HG02610 (cell line): ENCODE data around the gene OS9.

ENCODE experiments used
- ATAC-seq: cut with Tn5 transposase; IDR thresholded peaks from one replicate; pipeline ENCODE4 v1.9.1; 2021; ENCODE audit warnings: mild to moderate bottlenecking, moderate library complexity; ENCODE audit not compliant: unreplicated experiment

OS9 gene

DNA sequence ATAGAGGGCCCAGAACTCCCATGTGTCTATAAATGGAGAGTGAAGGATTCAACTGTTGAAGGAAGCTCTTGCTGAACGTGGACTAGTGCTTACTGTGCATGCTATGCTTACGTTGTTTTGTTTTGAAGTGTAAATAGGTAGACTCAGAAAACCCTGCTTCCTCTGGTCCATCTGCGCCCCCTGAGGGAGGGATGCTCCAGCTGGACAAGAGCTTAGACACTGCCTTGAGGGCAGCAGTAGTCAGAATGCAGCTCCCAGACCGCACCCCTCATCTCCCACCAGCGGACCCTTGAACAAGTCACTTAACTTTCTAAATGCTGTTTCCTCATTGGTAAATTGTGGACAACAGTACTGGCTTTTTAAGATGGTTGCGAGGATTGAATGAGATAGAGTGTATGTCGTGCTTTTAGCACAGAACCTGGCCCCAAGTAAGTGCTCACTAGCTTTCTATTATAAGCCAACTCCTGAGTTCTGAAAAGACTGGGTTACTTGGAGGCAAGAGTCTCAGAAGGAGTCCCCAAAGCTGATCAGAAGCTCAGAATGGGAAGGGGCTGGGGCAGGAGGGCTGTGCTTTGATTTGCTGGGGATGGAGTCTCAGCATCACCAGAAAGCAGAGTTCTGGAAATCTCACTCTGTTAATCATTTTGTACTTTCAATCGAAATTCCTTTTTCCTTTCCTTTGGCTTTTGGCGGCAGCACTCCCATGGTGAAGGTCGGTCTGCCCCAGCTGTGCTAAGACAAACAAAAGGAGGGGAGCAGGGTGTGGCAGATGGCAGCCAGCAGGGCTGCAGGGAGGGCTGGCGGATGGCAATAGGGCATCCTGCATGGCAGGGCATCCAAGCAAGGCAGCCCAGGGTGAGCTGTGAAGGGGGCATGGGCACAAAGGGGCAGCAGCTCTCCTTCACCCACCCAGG lies 29.0 kb downstream of the OS9 start:
- no peak for ATAC-seq

DNA sequence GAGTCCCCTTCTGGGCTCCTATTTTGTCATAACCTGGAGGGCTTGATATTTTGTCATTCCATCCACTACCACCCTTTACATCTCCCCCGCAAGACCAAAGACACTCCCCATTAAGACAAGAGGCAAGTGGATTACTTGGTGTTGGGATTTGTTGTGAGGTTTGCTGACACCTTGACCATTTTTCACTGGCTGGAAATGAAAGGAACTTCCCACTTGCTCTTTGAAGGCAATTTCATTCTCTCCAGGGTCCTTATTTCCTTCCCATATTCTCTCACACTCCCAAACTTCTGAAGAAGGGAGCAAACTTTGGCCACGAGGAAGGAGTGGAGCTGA lies 29.7 kb downstream of the OS9 start:
- no peak for ATAC-seq

GRCh38 chr12:57724003-57724935 lies 30.3 kb downstream of the OS9 start:
- ATAC-seq = no peak

DNA sequence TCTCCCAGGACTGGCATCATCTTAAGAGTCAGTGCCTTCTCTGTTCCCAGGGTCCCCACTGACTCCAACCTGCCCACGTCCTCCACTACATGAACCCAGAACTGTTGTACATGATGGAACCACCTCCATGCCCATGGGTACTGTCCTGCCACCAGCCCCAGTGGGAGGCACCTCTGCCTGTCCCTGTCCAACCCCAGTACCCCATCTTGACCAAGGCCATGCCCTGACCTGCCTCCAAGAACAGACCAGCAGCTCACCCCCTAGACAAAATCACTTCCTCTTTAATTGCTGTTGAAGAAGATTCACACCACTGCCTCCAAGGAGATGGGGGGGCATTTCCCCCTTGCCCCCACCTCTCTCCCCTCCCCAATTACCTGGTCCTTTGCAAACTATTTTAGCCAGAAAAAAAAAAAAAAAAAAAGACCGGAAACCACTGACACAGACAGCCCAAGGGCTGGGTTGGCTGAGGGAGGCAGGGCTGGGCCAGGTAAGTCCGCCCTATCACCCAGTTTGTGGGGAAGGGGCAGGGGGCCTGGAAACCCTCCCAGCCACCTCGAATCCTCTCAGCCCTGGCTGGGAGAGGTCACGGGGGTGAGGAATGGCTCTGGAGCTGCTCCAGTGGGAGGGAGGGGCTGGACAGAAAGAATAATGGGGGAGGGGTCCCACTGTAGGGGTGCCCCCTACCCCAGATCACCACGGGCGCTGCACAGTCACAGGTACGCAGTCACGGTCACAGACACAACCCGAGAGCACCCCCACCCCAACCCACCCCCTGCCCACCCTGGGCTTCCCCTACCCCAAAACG lies 31.2 kb downstream of the OS9 start:
- ATAC-seq = no peak

DNA sequence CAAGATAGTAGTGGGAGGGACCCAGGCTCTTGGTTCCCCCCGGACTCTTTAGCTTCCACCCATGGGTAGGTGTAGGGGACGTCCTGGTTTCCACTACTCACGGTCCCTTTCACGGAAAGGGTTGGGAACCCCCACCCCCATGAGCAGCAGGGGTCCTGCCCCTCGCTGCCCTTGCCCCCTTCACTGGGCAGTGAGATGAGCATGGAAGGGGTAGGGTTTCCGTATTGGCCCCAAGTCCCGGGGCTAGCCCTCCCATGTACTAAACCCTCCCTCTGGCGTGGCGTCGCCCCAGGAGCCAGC lies 31.9 kb downstream of the OS9 start:
- ATAC-seq = no peak

DNA sequence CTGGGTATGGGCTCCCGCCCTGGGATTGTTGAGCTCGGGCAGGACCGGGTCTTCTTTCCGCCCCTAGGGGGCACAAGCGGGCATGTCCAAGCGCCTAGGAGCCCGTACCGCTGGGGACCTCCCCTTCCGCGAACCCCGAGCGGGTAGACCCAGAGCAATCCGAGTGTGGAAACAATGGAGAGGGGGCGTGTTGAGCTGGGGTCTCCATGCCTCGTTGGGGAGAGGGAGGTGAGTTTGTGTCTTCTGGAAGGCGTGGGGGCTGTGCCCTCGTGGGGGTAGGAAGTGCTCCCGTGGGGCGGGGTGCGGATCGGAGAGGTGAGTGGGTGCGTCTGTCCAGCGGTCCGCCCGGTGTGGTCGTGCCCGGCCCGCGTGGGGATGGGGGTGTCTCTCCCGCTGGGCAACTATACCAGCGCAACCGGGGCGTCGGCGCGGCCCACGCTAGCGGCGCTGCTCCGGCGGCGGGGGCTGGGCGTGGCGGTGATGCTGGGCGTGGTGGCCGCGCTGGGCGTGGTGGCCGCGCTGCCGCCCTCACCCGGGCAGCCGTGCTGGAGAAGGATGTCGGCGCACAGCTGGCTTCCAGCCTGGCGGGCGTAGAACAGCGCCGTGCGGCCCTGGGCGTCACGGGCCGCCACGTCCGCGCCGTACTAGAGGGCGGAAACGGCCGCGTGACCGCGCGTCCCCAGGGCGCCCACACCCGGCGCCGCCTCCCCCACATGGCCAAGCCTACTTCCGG lies 32.4 kb downstream of the OS9 start:
- no peak for ATAC-seq

GRCh38 chr12:57726884-57727757 lies 33.2 kb downstream of the OS9 start:
- ATAC-seq = no peak

DNA sequence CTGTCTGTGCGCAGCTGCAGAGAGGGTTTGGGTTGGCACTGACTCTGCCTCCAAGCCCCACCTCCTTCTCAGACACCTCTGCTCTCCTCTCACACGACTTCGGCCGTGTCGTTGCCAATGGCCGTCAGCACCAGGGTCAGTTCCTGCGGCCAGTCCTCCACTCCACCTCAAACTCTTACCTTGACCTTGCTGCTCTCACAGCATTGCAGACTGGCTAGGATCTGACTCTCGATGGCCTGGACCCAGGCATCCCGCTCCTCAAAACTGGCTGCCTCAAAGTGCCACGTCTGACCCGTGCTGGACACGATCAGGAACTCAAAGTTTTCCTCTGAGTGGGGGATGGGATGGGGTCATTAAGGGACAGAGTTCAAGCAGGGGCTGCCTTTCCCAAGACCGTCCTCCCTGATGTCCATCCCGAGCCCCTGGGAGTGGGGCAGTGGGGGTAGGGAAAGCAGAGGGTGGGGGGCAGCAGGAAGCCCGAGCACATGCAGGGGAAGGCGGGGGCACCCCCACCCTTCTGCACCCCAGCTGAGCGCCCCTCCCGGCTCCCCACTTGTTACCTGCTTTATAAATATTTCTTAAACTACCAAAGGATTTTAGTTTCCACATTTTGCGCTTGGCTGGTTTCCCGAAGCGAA lies 33.9 kb downstream of the OS9 start:
- ATAC-seq = no peak

DNA sequence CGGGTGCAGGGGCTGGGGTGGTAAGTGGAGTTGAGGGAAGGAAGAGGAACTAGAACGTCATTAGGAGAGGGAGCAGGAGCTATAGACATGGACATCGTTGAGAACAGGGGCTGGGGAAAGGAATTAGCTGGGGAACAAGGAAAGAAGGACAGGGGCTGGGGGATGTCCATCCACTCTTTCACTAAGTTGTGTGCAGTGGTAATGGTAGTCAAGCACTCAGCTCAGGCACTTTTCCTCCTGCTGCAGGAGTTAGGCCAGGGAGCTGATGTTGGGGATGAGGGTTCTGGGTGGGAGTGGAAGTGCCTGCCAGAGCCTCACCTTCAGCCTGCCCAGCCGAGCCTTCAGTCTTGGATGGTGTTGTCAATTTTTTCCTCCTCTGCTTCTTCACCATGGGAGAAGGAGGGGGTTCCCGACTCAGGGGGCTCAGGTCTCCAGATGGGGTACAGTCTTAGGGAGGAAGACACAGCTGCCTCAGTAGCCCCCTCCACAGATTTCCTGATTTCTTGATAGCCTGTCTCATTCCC lies 35.5 kb downstream of the OS9 start:
- ATAC-seq = no peak

DNA sequence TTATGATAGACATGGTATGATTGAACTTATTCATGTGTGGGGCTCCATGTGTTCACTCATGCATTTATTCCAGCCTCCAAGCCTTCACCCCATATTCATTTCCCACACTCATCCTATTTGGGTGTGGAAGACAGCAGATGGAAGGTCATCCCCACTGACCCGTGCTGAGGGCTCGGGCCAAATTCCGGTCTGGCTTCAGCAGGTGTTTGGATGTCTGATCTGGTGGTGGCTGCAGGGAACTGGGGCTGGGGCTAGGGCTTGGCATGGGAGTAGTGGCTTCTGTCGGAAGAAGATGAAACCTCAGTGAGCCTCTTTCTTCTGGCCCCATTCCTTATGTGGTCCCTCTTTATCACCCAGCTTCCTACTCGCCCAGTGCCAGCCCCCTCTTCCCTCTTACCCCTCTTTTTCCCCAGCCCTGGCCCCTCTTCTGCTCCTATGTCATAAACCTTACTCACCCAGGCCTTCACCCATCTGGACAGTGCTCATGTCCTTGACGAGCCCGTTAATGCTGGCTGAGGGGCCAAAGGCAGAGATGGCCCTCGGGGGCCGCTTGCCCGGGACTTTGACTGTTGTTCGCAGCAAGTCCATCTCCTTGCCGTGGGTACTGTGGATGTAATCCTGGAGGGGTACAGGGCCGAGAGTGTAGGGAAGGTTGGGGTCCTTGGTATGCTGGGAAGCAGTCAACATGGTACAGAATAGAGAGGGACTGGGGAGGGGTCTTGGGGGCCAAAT lies 36.6 kb downstream of the OS9 start:
- ATAC-seq = no peak

- ATAC-seq = no peak
These were observed 37.6 kb downstream of the OS9 start for GRCh38 chr12:57731411-57732080.

GRCh38 chr12:57732270-57732669 lies 38.3 kb downstream of the OS9 start:
- ATAC-seq = no peak

DNA sequence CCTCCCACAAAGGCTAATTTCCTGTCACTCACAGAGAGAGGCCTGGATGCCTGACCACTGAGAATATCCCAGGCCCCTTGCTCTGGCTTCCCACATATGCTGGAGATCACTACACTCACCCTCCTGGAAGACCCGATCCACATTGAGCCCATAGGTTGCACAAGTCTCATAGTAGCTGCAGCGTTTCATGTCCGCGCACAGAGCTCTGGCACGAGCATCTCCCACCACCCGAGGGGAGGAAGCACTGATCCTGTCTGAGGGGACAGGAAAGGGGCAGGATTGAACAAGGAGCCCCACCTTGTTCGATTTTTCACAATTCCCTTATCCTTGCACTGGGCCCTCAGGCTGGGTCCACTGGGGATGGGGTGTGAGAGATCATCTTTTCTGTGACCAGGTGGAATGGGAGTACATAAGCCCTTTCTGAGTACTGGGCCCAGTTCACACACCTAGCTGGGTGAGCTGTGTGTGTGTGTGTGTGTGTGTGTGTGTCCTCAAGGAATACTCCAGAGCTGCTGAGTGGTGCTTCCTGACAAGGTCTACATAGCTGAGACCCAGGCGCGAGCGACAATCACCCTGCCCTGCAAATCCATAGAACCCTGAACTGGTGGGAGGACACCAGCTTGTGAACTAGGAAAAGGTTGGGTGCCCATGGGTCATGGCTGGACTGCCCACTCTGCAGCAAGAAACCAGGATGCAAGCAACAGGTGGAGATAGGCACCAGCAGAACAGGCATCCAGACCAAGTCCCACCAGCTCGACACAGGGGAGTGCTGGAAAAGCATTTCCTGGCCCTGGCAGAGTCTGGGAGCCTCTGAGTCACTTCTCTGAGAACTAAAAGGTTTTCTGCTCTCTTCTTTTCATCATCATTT lies 39.0 kb downstream of the OS9 start:
- no peak for ATAC-seq

DNA sequence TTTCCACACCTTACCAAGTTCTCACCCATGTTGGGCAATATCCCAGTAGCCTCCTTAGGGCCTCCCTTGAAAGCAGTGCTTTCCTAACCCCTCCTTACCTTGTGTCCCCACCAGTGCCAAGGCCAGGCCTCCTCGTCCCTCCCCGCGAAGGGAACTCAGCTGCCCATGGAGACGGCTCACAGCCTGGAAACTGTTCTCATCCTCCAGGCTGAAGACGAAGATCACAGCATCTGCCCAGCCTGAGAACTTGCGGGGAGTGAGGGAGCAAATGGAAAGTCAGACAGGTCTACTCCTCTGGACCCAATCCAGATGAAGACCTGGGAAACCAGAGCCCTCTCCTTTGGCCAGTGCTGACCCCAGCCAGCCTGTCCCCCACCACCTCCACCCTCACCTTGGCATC lies 40.0 kb downstream of the OS9 start:
- no peak for ATAC-seq

- ATAC-seq = no peak
These were observed 40.7 kb downstream of the OS9 start for GRCh38 chr12:57734591-57734990.

DNA sequence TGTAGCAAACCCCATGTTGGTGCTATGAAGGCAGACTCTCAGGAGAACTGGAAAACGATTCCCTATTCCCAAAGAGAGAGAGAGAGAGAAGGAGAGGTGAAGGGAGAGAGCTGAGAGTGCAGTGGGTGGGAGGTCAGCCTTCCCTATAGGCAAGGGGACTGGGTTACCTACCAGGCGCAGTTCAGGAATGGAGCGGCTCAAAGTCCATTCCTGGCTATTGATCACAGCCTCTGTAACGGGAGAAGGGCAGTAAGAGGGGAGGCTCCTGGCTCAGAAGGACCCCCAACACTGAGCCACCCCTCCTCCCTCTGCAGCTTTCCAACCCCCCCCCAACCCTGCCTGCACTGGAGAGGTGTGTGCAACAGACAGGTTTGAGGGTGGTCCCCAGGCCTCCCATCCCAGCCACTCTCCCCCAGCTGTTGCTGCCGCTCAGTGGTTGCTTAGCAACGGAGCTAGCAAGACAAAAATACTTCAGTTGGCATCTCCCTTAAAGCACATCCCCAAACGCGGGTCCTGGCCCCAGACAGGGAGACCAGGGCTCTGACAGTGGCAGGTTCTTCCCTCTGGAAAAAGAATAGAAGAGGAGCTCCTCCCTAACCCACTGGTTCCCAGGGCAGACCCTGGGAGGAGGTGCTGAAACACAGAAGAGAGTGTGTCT lies 41.4 kb downstream of the OS9 start:
- ATAC-seq = no peak
